Stomach (tissue), 4 donors: ENCODE results near the gene UBE2R2.
"Not testable (repeated sequence)": the region's sequence is repeated elsewhere in the genome, so short reads cannot be mapped to it uniquely, and the experiment has no call there.

Experiments used
- EP300 ChIP-seq: sonication (generic); formaldehyde crosslinking; IDR thresholded peaks from one replicate; pipeline ENCODE4 v1.6.1; 2017; ENCODE audit warnings: antibody characterized with exemption
- POLR2A ChIP-seq, 4 donors: fragments of 450-650 bp; IDR thresholded peaks; one replicate each; pipeline ENCODE4 v1.6.1; 2016; ENCODE audit warnings: antibody characterized with exemption in 4 of 4, control low read depth in 2 of 4, mild to moderate bottlenecking in 1 of 4, moderate library complexity in 1 of 4
- TF ChIP-seq, protein P1 (sequence below), 7 experiments: fragments of 450-650 bp in 4 of 7; fragments of 200-600 bp in 3 of 7; sonication (generic) in 3 of 7; IDR thresholded peaks; one replicate each; pipeline ENCODE4 v1.5.1; 2016 to 2019; ENCODE audit warnings: antibody characterized with exemption in 7 of 7, control low read depth in 2 of 7, mild to moderate bottlenecking in 1 of 7

- TF ChIP-seq, protein P1, sequence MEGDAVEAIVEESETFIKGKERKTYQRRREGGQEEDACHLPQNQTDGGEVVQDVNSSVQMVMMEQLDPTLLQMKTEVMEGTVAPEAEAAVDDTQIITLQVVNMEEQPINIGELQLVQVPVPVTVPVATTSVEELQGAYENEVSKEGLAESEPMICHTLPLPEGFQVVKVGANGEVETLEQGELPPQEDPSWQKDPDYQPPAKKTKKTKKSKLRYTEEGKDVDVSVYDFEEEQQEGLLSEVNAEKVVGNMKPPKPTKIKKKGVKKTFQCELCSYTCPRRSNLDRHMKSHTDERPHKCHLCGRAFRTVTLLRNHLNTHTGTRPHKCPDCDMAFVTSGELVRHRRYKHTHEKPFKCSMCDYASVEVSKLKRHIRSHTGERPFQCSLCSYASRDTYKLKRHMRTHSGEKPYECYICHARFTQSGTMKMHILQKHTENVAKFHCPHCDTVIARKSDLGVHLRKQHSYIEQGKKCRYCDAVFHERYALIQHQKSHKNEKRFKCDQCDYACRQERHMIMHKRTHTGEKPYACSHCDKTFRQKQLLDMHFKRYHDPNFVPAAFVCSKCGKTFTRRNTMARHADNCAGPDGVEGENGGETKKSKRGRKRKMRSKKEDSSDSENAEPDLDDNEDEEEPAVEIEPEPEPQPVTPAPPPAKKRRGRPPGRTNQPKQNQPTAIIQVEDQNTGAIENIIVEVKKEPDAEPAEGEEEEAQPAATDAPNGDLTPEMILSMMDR (IDR thresholded peaks at IDR 0.05) = not testable (repeated sequence)
- TF ChIP-seq EP300; POLR2A (IDR thresholded peaks at IDR 0.05): not testable (repeated sequence)
These were observed 52.3 kb downstream of the UBE2R2 start for GRCh38 chr9:33869243-33869642.
